ENCODE results near the gene SIMC1. TPM values are rescaled to one million over a fixed set of nuclear protein-coding genes. Genes with fewer than 3 reads are reported as not detected.
"Not testable (repeated sequence)": the region's sequence is repeated elsewhere in the genome, so short reads cannot be mapped to it uniquely, and the experiment has no call there.

SIMC1 gene
- total RNA-seq (16.2 and 16.4 TPM in 2 replicates), polyA plus RNA-seq (7.7 and 9.0 TPM in 2 replicates), polyA minus RNA-seq (9.3 and 19.1 TPM in 2 replicates), Bru-seq, nascent RNA (percentile 63 among the genes with signal in this experiment), BruChase-seq, experiment 1, labeled RNA remaining after a 6-hour chase (percentile 57 among the genes with signal in this experiment), BruChase-seq, experiment 2, labeled RNA remaining after a 2-hour chase (percentile 63 among the genes with signal in this experiment)
- polyA plus RNA-seq (2011; cell fraction: cytosol; rRNA removed), result 10.4 TPM in 2 replicates
- 14.3 and 16.9 TPM in 2 replicates for polyA plus RNA-seq (2011; cell fraction: nucleus; rRNA removed)
- polyA plus RNA-seq (2012), result 8.9 and 10.4 TPM in 2 replicates
- polyA minus RNA-seq (2011; cell fraction: cytosol; rRNA and poly(A)+ RNA removed), result 3.7 TPM
- polyA minus RNA-seq (2011; cell fraction: nucleus; rRNA and poly(A)+ RNA removed), result 19.5 and 20.1 TPM in 2 replicates
- long read RNA-seq, transcript SIMC1-203 (10 exons, 2,694 nt), result major isoform, 15 of 26 reads
- long read RNA-seq, partial matches to known transcripts, result 5 of 26 reads
- long read RNA-seq, other reads (novel, unspliced or antisense), result 5 of 26 reads

- H3K4me2 ChIP-seq (ENCODE audit: insufficient read depth, low read length); BruUV-seq (replicated peaks); H3K4me1 ChIP-seq (ENCODE audit: control insufficient read depth, extremely low read depth, insufficient read depth, low read length); H3K79me2 ChIP-seq (ENCODE audit: control insufficient read depth, insufficient read depth, low read length); H3K27ac ChIP-seq (ENCODE audit: insufficient read depth, low read depth, low read length); DNase-seq (ENCODE audit: low read depth, low spot score); H3K36me3 ChIP-seq (ENCODE audit: control insufficient read depth in 2 of 2, extremely low read depth in 1 of 2, insufficient read depth in 2 of 2, low read length in 2 of 2); FAIRE-seq; dilution Hi-C loops (cut with MboI; ENCODE audit: extremely low pct_ligation_motif_present, low sequenced_read_pairs); H4K20me1 ChIP-seq (replicated peaks; ENCODE audit: control insufficient read depth, extremely low read depth, insufficient read depth, low read length); H3K9ac ChIP-seq (replicated peaks; ENCODE audit: extremely low read depth, insufficient read depth, low read length); CTCF ChIA-PET; H3K9me3 ChIP-seq (replicated peaks; ENCODE audit: control insufficient read depth, insufficient read depth, low read length); POLR2A ChIA-PET; H3K9me1 ChIP-seq (replicated peaks; ENCODE audit: control insufficient read depth, extremely low read depth, insufficient read depth, low read length); H3K27me3 ChIP-seq (ENCODE audit: control insufficient read depth in 2 of 2, insufficient read depth in 2 of 2, low read length in 2 of 2): not testable (repeated sequence)
- intact Hi-C loops (cut with micrococcal nuclease), result loop anchor here (10.0 kb wide), 1 partner anchor 127 kb away; the partner anchor contains the start of genes ARL10 and KIAA1191
- Histone ChIP-seq H2AFZ (ENCODE audit: low read depth, low read length) (peak within 1 kb of the TSS; percentile 41), H3K4me3 (replicated peaks in 1 of 3; ENCODE audit: insufficient read depth in 1 of 3, low read depth in 1 of 3, low read length in 3 of 3) (peak within 1 kb of the TSS in 1 of 3 experiments; percentile 36)
Observed at GRCh38 chr5:176237971-176238644, at the start of gene SIMC1. Gene SIMC1, plus strand, starts transcription at chr5:176238424. Its CDS starts 85 bp downstream, at chr5:176238509.

DNA sequence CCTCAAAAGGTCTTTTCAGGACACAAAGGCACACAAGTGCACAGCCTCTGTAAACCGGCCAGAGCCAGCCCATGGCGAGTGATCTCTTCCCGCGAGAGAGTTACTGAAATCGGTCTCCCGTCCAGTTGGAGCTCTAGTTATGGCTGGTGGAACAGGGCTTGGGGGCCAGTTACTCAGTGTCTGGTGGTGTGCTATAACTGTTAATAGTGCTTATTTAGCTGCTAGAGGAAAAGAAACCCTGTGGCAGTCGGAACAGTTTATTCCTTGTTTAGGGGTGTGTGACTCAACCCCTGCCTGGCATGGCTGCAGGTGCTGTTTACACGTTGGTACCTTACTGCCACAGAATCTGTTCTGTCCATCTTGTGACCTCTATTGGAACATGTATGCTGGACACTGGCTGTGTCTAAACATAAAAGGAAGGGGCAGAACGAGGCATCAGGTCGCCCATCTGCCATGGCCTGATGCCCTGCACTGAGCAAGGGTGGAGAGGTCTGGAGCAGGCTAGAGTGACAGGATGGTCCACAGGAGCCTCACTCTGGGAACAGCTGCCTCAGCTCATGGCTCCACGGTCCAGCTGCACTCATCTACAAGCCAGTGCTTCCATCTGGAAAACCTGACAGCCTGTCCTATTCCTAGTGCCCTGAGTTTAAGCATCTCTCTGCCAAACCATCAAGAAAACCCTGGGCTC, 49.6 kb upstream of the SIMC1 start:
- Histone ChIP-seq H3K27ac (ENCODE audit: insufficient read depth, low read depth, low read length) (no peak overlapping the region), H3K4me3 (replicated peaks in 1 of 3; ENCODE audit: insufficient read depth in 1 of 3, low read depth in 1 of 3, low read length in 3 of 3) (no peak overlapping the region), H3K4me1 (ENCODE audit: control insufficient read depth, extremely low read depth, insufficient read depth, low read length) (no peaks in the 10 kb centered on the region), H4K20me1 (replicated peaks; ENCODE audit: control insufficient read depth, extremely low read depth, insufficient read depth, low read length) (no peaks in the 10 kb centered on the region), H3K9me1 (replicated peaks; ENCODE audit: control insufficient read depth, extremely low read depth, insufficient read depth, low read length) (no peaks in the 10 kb centered on the region), H2AFZ (ENCODE audit: low read depth, low read length) (no peak overlapping the region), H3K4me2 (ENCODE audit: insufficient read depth, low read length) (no peak overlapping the region), H3K9me3 (replicated peaks; ENCODE audit: control insufficient read depth, insufficient read depth, low read length) (no peaks in the 10 kb centered on the region), H3K9ac (replicated peaks; ENCODE audit: extremely low read depth, insufficient read depth, low read length) (no peak overlapping the region), H3K79me2 (ENCODE audit: control insufficient read depth, insufficient read depth, low read length) (no peaks in the 10 kb centered on the region), H3K36me3 (ENCODE audit: control insufficient read depth in 2 of 2, extremely low read depth in 1 of 2, insufficient read depth in 2 of 2, low read length in 2 of 2) (no peaks in the 10 kb centered on the region), H3K27me3 (ENCODE audit: control insufficient read depth in 2 of 2, insufficient read depth in 2 of 2, low read length in 2 of 2) (no peaks in the 10 kb centered on the region)
- no TSS peak for BruUV-seq (replicated peaks)
- POLR2A ChIA-PET, result no interaction called here
- no peak for FAIRE-seq
- CTCF ChIA-PET, result interaction anchor here (0.6 kb wide), 1 partner anchor 29 kb away, joined by 3 read pairs; no protein-coding TSS in a partner anchor
- no peak for TF ChIP-seq POLR2AphosphoS5 (IDR thresholded peaks at IDR 0.05; ENCODE audit: insufficient read depth, low read depth, low read length)
- no peak for TF ChIP-seq JUN (IDR thresholded peaks at IDR 0.05; ENCODE audit: borderline replicate concordance, insufficient read depth, insufficient read length, low read depth)
- TF ChIP-seq, protein P1, sequence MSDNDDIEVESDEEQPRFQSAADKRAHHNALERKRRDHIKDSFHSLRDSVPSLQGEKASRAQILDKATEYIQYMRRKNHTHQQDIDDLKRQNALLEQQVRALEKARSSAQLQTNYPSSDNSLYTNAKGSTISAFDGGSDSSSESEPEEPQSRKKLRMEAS (IDR thresholded peaks at IDR 0.05; ENCODE audit: insufficient read depth, insufficient read length), result no peak
- no peak for DNase-seq (ENCODE audit: low read depth, low spot score)
- intact Hi-C loops (cut with micrococcal nuclease), result no loop called here
- dilution Hi-C loops (cut with MboI; ENCODE audit: extremely low pct_ligation_motif_present, low sequenced_read_pairs), result no loop called here

All from endothelial cell of umbilical vein (primary cell).